Ascending aorta (tissue), 2 donors: ENCODE measurements around the gene PROZ. TPM values are rescaled to one million over a fixed set of nuclear protein-coding genes. Genes with fewer than 3 reads are reported as not detected.
A peak's percentile ranks its signal among the peaks of the same experiment; 100 is the strongest.
"Not testable (repeated sequence)": the region's sequence is repeated elsewhere in the genome, so short reads cannot be mapped to it uniquely, and the experiment has no call there.

Experiments
- DNase-seq, 2 donors: peaks; one replicate each; pipeline ENCODE4 v3.0.0-alpha.2; 2019; ENCODE audit warnings: low spot score in 2 of 2
- H3K27ac ChIP-seq, 2 donors: fragments of 200-600 bp; sonication (generic); one replicate each; pipeline ENCODE4 v1.5.1; 2016 to 2017; ENCODE audit warnings: mild to moderate bottlenecking in 1 of 2
- H3K27me3 ChIP-seq: fragments of 200-600 bp; sonication (generic); one replicate; pipeline ENCODE4 v1.5.1; 2017
- H3K36me3 ChIP-seq, 2 donors: fragments of 200-600 bp; sonication (generic); one replicate each; pipeline ENCODE4 v1.5.1; 2016
- H3K4me1 ChIP-seq, 2 donors: fragments of 200-600 bp; sonication (generic); one replicate each; pipeline ENCODE4 v1.5.1; 2016 to 2017; ENCODE audit warnings: mild to moderate bottlenecking in 1 of 2
- H3K4me3 ChIP-seq, 2 donors: fragments of 200-600 bp; sonication (generic); one replicate each; pipeline ENCODE4 v1.5.1; 2016 to 2017; ENCODE audit warnings: mild to moderate bottlenecking in 1 of 2
- H3K9me3 ChIP-seq, 2 donors: fragments of 200-600 bp; sonication (generic); one replicate each; pipeline ENCODE4 v1.5.1; 2016
- CTCF ChIP-seq, 3 experiments: fragments of 200-600 bp in 2 of 3; fragments of 450-650 bp in 1 of 3; sonication (generic) in 2 of 3; IDR thresholded peaks; one replicate each; pipeline ENCODE4 v1.5.1; 2016 to 2019; ENCODE audit warnings: antibody characterized with exemption in 3 of 3, mild to moderate bottlenecking in 1 of 3, moderate library complexity in 1 of 3
- intact Hi-C: fragments of 100-400 bp; cut with DNase I; formaldehyde crosslinking; loops from one replicate; pipeline ENCODE4 v1.15.1; 2023
- total RNA-seq: library from RNA; depleted of rRNA; stranded (reverse); fragments of >200 nt; gene quantifications from one replicate; pipeline ENCODE4 v1.1.0, GENCODE V29; 2016

The PROZ gene
- total RNA-seq = not detected

- no peak for TF ChIP-seq CTCF (IDR thresholded peaks at IDR 0.05)
- H3K27me3 ChIP-seq = no peaks in the 10 kb centered on the region
- intact Hi-C loops = loop anchor here (10.0 kb wide), 1 partner anchor 573 kb away; the partner anchor contains the start of gene TUBGCP3
- no peak within 1 kb of the TSS for H3K4me3 ChIP-seq
- peaks cover 0 to 4% of the 10 kb centered on the region in 2 donors for H3K4me1 ChIP-seq
- no peaks in the 10 kb centered on the region for H3K9me3 ChIP-seq
- no peaks in the 10 kb centered on the region for H3K36me3 ChIP-seq
- no peak within 1 kb of the TSS for H3K27ac ChIP-seq
- DNase-seq = no peak
Observed at GRCh38 chr13:113157929-113158747, at the start of gene PROZ. Gene PROZ, plus strand, starts transcription at chr13:113158648. Its CDS starts 13 bp downstream, at chr13:113158661.

- Histone ChIP-seq H3K27me3 (peaks cover 11% of the 10 kb centered on the region), H3K36me3 (no peaks in the 10 kb centered on the region), H3K9me3 (no peaks in the 10 kb centered on the region), H3K27ac (no peak overlapping the region), H3K4me1 (peaks cover 3 to 6% of the 10 kb centered on the region in 2 donors), H3K4me3 (peak overlapping the region; percentile 40 to 53)
- no peak for DNase-seq
- intact Hi-C loops = no loop called here
- TF ChIP-seq CTCF (IDR thresholded peaks at IDR 0.05) = no peak
Observed at GRCh38 chr13:113109151-113110047, 49.0 kb upstream of the PROZ start.

- Histone ChIP-seq H3K27ac (no peak overlapping the region), H3K9me3 (no peaks in the 10 kb centered on the region), H3K4me1 (peaks cover 3 to 6% of the 10 kb centered on the region in 2 donors), H3K4me3 (peak overlapping the region; percentile 40 to 53), H3K27me3 (peaks cover 11% of the 10 kb centered on the region), H3K36me3 (no peaks in the 10 kb centered on the region)
- intact Hi-C loops = no loop called here
- peak in 1 of 2 donors; percentile 59 for DNase-seq
- no peak for TF ChIP-seq CTCF (IDR thresholded peaks at IDR 0.05)
Observed at GRCh38 chr13:113110048-113110851, 48.2 kb upstream of the PROZ start.

GRCh38 chr13:113110852-113111315, 47.6 kb upstream of the PROZ start:
- intact Hi-C loops = no loop called here
- H3K9me3 ChIP-seq = no peaks in the 10 kb centered on the region
- no peaks in the 10 kb centered on the region for H3K36me3 ChIP-seq
- DNase-seq = peak in 1 of 2 donors; percentile 58
- peaks cover 3 to 6% of the 10 kb centered on the region in 2 donors for H3K4me1 ChIP-seq
- H3K27ac ChIP-seq = no peak overlapping the region
- H3K4me3 ChIP-seq = peak overlapping the region; percentile 40 to 53
- TF ChIP-seq CTCF (IDR thresholded peaks at IDR 0.05) = peak in 1 of 3 experiments; percentile 3
- H3K27me3 ChIP-seq = peaks cover 11% of the 10 kb centered on the region

GRCh38 chr13:113111821-113112220, 46.6 kb upstream of the PROZ start:
- DNase-seq = peak in 1 of 2 donors; percentile 22
- H3K4me3 ChIP-seq, H3K4me1 ChIP-seq, H3K27ac ChIP-seq, H3K36me3 ChIP-seq, H3K9me3 ChIP-seq, intact Hi-C loops: not testable (repeated sequence)
- peaks cover 11% of the 10 kb centered on the region for H3K27me3 ChIP-seq

- H3K27ac ChIP-seq, H3K36me3 ChIP-seq, H3K4me1 ChIP-seq, H3K9me3 ChIP-seq, H3K4me3 ChIP-seq, intact Hi-C loops: not testable (repeated sequence)
- peak in 1 of 2 donors; percentile 27 for DNase-seq
- H3K27me3 ChIP-seq = peaks cover 11% of the 10 kb centered on the region
Observed at GRCh38 chr13:113112475-113112874, 46.0 kb upstream of the PROZ start.
